ENCODE measurements around the gene MXRA7. TPM values are rescaled to one million over a fixed set of nuclear protein-coding genes. Genes with fewer than 3 reads are reported as not detected.

MXRA7 gene
- total and polyA plus RNA-seq, 2 donors (not counting 3 experiments of a cell fraction or from before 2014, with no cell fraction given), result 49.5 to 95.8 TPM

GRCh38 chr17:76687298-76688164 lies 23.2 kb downstream of the MXRA7 start:
- Histone ChIP-seq H3K79me2 (ENCODE audit: control insufficient read depth, insufficient read depth, low read length) (peaks cover 5% of the 10 kb centered on the region), H3K36me3 (ENCODE audit: control insufficient read depth in 2 of 2, extremely low read depth in 1 of 2, insufficient read depth in 2 of 2, low read length in 2 of 2) (peaks cover 0 to 5% of the 10 kb centered on the region in 2 experiments), H3K4me2 (ENCODE audit: insufficient read depth, low read length) (no peak overlapping the region), H3K9ac (replicated peaks; ENCODE audit: extremely low read depth, insufficient read depth, low read length) (no peak overlapping the region), H3K4me3 (replicated peaks in 1 of 3; ENCODE audit: insufficient read depth in 1 of 3, low read depth in 1 of 3, low read length in 3 of 3) (no peak overlapping the region), H3K27ac (ENCODE audit: insufficient read depth, low read depth, low read length) (no peak overlapping the region), H4K20me1 (replicated peaks; ENCODE audit: control insufficient read depth, extremely low read depth, insufficient read depth, low read length) (no peaks in the 10 kb centered on the region), H3K9me3 (replicated peaks; ENCODE audit: control insufficient read depth, insufficient read depth, low read length) (no peaks in the 10 kb centered on the region), H3K27me3 (ENCODE audit: control insufficient read depth in 2 of 2, insufficient read depth in 2 of 2, low read length in 2 of 2) (no peaks in the 10 kb centered on the region), H3K4me1 (ENCODE audit: control insufficient read depth, extremely low read depth, insufficient read depth, low read length) (peaks cover 14% of the 10 kb centered on the region), H3K9me1 (replicated peaks; ENCODE audit: control insufficient read depth, extremely low read depth, insufficient read depth, low read length) (no peaks in the 10 kb centered on the region), H2AFZ (ENCODE audit: low read depth, low read length) (no peak overlapping the region)
- TF ChIP-seq JUN (IDR thresholded peaks at IDR 0.05; ENCODE audit: borderline replicate concordance, insufficient read depth, insufficient read length, low read depth) (no peak), POLR2A (IDR thresholded peaks at IDR 0.05; ENCODE audit: low read depth, low read length) (no peak), EZH2 (IDR thresholded peaks at IDR 0.05; ENCODE audit: borderline replicate concordance, low read depth, low read length, severe bottlenecking) (no peak), CTCF (IDR thresholded peaks at IDR 0.05; ENCODE audit: extremely low read depth in 1 of 2, insufficient read depth in 1 of 2, low read depth in 1 of 2, low read length in 2 of 2) (no peak), FOS (IDR thresholded peaks at IDR 0.05; ENCODE audit: borderline replicate concordance, insufficient read depth, low read length) (no peak), GATA2 (IDR thresholded peaks at IDR 0.05; ENCODE audit: insufficient read depth, insufficient read length, low read depth, low read length) (no peak), MYC (IDR thresholded peaks at IDR 0.05; ENCODE audit: low read depth, low read length) (no peak), MAX (IDR thresholded peaks at IDR 0.05; ENCODE audit: insufficient read depth, insufficient read length) (no peak), POLR2AphosphoS5 (IDR thresholded peaks at IDR 0.05; ENCODE audit: insufficient read depth, low read depth, low read length) (no peak)
- DNase-seq (ENCODE audit: low read depth, low spot score) (no peak), FAIRE-seq (no peak)
- intact Hi-C loops (cut with micrococcal nuclease), result no loop called here
- no TSS peak for BruUV-seq (replicated peaks)
- ChIA-PET CTCF (interaction anchor here (0.8 to 1.5 kb wide), 4 partner anchors 21 to 28 kb away, joined by 3 to 9 read pairs (median 6); no protein-coding TSS in a partner anchor), POLR2A (no interaction called here)
- dilution Hi-C loops (cut with MboI; ENCODE audit: extremely low pct_ligation_motif_present, low sequenced_read_pairs), result no loop called here
